ENCODE measurements around the gene ARL4A. TPM values are rescaled to one million over a fixed set of nuclear protein-coding genes. Genes with fewer than 3 reads are reported as not detected.
"Not testable (repeated sequence)": the region's sequence is repeated elsewhere in the genome, so short reads cannot be mapped to it uniquely, and the experiment has no call there.

ARL4A gene
- total RNA-seq, 4 donors from 2014 or later, result 38.5 to 89.7 (median 72.7) TPM

DNA sequence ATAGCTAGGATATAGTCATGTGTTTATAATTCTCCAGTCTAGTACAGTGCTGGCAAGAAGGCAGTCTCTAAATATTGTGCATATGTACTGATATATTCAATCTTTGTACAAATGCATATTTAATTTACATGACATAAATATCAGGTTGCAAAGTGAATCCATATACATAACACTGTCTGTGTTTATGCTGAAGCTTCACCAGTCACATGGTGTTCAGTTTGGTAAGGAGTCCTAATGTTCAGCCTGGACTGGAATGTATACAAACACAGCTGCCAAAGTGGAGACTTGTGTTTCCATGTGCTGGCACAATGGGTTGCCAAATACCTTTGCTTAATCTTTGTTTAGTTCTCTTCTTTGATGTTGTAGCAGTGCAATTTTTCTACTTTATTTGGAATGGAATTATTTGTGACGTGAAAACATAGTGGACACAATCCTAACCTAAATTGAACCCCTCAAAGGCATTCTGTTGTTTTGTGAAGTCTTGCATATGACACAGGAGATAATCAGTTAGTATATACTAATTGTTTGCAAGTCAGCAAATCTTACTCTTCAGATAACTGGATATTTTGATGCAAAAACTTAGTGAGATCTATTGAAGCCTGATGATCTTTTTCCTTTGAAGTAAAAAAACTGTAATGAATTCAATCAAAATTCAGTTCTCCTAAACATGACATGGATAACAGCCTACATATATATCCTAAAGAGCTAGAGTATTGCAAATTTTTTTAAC lies 17.3 kb upstream of the ARL4A start:
- no peak for DNase-seq
- intact Hi-C loops (cut with DNase I; ENCODE audit: low total_unique reads), result no loop called here
- Histone ChIP-seq H3K27ac (no peak overlapping the region), H3K27me3 (no peaks in the 10 kb centered on the region), H3K4me3 (no peak overlapping the region), H3K36me3 (no peaks in the 10 kb centered on the region), H3K9me3 (no peaks in the 10 kb centered on the region), H3K4me1 (no peaks in the 10 kb centered on the region)
- TF ChIP-seq, protein P1, sequence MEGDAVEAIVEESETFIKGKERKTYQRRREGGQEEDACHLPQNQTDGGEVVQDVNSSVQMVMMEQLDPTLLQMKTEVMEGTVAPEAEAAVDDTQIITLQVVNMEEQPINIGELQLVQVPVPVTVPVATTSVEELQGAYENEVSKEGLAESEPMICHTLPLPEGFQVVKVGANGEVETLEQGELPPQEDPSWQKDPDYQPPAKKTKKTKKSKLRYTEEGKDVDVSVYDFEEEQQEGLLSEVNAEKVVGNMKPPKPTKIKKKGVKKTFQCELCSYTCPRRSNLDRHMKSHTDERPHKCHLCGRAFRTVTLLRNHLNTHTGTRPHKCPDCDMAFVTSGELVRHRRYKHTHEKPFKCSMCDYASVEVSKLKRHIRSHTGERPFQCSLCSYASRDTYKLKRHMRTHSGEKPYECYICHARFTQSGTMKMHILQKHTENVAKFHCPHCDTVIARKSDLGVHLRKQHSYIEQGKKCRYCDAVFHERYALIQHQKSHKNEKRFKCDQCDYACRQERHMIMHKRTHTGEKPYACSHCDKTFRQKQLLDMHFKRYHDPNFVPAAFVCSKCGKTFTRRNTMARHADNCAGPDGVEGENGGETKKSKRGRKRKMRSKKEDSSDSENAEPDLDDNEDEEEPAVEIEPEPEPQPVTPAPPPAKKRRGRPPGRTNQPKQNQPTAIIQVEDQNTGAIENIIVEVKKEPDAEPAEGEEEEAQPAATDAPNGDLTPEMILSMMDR (IDR thresholded peaks at IDR 0.05), result no peak
- no peak for TF ChIP-seq POLR2A (IDR thresholded peaks at IDR 0.05)

DNA sequence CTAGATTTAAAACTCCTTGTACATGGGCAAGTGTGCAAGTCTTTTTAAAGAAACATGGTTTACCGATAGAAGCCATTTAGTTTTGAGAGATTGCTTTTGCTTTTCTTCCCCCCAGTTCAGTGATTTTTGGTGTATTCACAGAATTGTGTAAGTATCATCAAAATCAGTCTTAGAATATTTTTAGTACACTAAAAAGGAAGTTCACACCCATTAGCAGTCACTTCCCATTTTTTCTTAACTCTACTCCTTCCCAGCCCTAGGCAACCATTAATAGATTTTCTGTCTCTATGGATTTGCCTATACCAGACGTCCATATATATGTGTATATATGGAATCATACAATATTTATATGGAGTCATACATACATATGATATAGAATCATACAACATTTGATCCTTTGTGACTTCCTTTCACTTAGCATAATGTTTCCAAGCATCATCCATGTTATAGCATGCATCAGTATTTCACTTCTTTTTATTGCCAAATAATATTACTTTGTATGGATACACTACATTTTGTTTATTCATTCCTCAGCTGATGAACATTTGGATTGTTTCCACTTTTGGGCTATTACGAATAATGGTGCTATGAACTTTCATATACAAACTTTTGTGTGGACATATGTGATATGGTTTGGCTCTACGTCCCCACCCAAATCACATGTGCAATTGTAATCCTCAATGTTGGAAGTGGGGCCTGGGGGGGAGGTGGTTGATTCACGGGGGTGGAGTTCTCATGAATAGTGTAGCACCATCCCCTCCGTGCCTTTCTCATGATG lies 16.5 kb upstream of the ARL4A start:
- intact Hi-C loops (cut with DNase I; ENCODE audit: low total_unique reads), result no loop called here
- no peaks in the 10 kb centered on the region for H3K36me3 ChIP-seq
- no peaks in the 10 kb centered on the region for H3K27me3 ChIP-seq
- no peak overlapping the region for H3K27ac ChIP-seq
- DNase-seq, result no peak
- no peak overlapping the region for H3K4me3 ChIP-seq
- TF ChIP-seq POLR2A (IDR thresholded peaks at IDR 0.05), result no peak
- TF ChIP-seq, protein P1 (IDR thresholded peaks at IDR 0.05), result no peak
- no peaks in the 10 kb centered on the region for H3K9me3 ChIP-seq
- no peaks in the 10 kb centered on the region for H3K4me1 ChIP-seq

DNA sequence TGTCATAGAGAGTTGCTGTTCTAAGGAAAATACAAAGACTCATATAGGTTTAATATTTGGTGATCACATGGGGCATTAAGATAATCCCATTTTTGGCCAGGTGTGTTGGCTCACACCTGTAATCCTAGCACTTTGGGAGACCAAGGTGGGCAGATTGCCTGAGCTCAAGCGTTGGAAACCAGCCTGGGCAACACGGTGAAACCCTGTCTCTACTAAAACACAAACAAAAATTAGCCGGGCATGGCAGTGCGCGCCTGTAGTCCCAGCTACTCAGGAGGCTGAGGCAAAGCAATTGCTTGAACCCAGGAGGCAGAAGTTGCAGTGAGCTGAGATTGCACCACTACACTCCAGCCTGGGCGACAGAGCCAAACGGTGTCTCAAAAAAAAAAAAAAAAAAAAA lies 14.0 kb upstream of the ARL4A start:
- H3K4me1 ChIP-seq; DNase-seq; intact Hi-C loops (cut with DNase I; ENCODE audit: low total_unique reads); H3K27ac ChIP-seq; H3K9me3 ChIP-seq; H3K4me3 ChIP-seq; H3K36me3 ChIP-seq; H3K27me3 ChIP-seq: not testable (repeated sequence)

DNA sequence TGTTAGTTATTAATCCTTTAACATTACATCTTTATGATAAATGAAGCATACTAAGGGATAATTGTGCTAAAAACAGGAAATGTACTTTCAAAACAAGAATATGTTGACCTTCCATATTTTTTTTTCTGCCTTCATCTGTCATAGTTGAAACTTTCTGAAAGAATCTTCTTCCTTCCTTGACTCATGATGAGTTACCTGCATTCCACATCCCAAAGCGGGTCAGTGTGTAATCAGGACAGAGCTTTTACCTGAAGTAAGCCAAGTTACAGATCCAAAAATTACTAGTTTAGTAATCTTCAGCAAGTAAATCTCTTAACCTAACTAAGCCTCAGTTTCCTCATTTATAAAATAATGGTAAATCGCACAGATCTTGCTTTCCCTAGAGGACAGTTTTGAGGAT lies 13.4 kb upstream of the ARL4A start:
- no peak overlapping the region for H3K4me3 ChIP-seq
- no peaks in the 10 kb centered on the region for H3K27me3 ChIP-seq
- no peaks in the 10 kb centered on the region for H3K4me1 ChIP-seq
- no peak for DNase-seq
- H3K27ac ChIP-seq, result no peak overlapping the region
- TF ChIP-seq, protein P1 (IDR thresholded peaks at IDR 0.05), result no peak
- no peak for TF ChIP-seq POLR2A (IDR thresholded peaks at IDR 0.05)
- intact Hi-C loops (cut with DNase I; ENCODE audit: low total_unique reads), result no loop called here
- H3K9me3 ChIP-seq, result no peaks in the 10 kb centered on the region
- H3K36me3 ChIP-seq, result no peaks in the 10 kb centered on the region

DNA sequence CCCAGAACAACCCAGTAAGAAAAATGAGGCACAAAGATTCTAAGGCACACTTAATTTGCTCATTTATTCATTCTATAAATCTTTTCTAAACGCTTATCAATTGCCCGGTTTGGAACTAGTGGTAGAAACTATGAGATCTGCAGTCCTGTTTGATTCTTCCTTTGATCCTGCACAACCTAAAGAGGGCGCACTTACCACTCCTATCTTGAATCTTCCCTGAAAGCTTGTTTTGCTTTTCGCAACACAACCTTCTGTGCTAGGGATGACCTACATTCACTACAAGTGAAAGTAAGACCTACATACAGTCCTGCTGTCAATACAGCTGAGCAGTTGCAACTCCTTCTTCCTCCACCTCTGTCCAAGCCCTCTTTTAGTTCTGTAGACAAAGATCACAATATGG lies 12.6 kb upstream of the ARL4A start:
- H3K36me3 ChIP-seq, result no peaks in the 10 kb centered on the region
- intact Hi-C loops (cut with DNase I; ENCODE audit: low total_unique reads), result no loop called here
- H3K27ac ChIP-seq, result no peak overlapping the region
- H3K9me3 ChIP-seq, result no peaks in the 10 kb centered on the region
- H3K27me3 ChIP-seq, result no peaks in the 10 kb centered on the region
- TF ChIP-seq, protein P1 (IDR thresholded peaks at IDR 0.05), result no peak
- TF ChIP-seq POLR2A (IDR thresholded peaks at IDR 0.05), result no peak
- H3K4me3 ChIP-seq, result no peak overlapping the region
- H3K4me1 ChIP-seq, result no peaks in the 10 kb centered on the region
- no peak for DNase-seq
